Activated CD4-positive, CD25-positive, alpha-beta regulatory T cell (primary cell): Measurements from ENCODE around the gene ANKRD39.
A peak's percentile ranks its signal among the peaks of the same experiment; 100 is the strongest.
"Not testable (repeated sequence)": the region's sequence is repeated elsewhere in the genome, so short reads cannot be mapped to it uniquely, and the experiment has no call there.

ENCODE experiments used
- DNase-seq, 4 experiments: peaks; one replicate each; lab custom pipeline; 2025; lab: John Stamatoyannopoulos, UW

ANKRD39 gene

DNA sequence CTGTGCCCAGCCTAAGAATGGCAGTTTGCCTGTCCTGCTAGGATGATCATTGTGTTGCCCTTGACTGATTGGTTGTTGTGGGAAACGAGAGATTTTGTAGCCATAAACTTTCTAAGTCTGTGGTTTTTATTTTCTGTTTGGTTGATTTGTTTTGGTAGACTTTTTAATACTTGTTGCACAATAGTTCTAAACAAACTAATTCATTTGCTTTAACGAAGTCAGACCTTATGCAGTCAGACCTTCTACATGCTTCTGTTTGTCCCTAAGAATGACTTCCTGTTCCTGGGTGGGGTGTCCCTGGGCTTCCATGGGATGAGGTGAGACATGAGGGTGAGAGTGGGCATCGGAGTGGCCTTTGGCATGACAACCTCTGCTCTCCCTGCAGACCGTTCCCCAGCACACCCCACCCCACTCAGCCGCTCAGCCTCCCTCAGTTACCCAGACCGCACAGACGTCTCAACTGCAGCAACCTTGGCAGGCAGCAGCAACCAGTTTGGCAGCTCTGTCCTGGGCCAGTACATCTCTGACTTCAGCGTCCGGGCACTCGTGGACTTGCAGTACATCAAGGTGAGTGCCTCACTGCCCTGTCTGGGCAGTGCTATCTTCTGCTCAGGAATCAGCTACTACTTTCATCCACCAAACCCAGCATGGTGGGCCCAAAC is 49.5 kb downstream of the ANKRD39 start:
- no peak for DNase-seq

DNA sequence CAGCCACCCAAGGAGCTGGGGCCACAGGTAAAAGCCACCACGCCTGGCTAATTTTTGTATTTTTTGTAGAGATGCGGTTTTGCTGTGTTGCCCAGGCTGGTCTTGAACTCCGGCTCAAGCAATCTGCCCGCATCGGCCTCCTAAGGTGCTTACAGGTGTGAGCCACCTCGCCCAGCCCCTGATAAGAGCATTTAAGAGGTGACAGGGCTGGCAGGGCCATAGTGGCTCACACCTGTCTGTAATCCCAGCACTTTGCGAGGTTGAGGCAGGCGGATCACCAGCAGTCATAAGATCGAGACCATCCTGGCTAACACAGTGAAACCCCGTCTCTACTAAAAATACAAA is 50.7 kb downstream of the ANKRD39 start:
- no peak for DNase-seq

DNA sequence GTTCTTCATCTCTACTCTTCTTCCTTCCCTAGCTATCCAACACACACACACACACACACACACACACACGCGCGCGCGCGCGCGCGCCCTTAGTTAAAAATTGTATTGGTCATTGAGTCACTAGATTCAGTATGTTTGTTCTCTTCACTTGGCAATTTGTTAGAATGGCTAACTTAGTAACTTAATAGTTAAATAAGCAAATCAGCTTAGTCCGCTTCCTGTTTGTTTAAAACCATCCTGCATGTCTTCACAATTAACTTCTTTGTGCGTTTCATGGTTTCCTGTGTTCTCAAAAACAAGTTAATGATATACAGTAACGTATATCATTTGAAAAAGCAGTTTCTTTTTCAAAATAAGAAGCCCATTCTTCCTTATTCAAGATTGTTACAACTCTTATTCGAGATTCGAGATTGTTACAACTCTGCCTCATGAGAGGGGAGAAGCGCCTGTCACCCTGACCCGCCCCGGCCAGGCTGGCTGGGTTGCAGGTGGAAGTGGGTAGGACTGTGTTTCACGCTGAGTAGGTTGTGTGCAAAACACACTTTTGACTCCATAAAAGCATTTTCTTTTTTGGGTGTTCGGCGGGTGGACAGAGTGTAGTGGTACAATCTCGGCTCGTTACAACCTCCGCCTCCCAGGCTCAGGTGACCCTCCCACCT is 51.2 kb downstream of the ANKRD39 start:
- DNase-seq: peak in 2 of 4 experiments; percentile 6 to 21

DNA sequence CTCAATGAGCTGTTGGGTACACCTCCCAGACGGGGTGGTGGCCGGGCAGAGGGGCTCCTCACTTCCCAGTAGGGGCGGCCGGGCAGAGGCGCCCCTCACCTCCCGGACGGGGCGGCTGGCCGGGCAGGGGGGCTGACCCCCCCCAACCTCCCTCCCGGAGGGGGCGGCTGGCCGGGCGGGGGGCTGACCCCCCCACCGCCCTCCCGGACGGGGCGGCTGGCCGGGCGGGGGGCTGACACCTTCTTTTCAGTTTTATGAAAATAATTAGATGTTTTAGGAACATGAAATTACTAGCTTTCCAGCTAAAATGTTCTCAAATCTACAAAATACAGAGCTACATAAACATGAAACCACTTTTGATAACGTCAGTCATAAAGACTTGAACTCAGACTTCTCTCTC is 51.9 kb downstream of the ANKRD39 start:
- not testable (repeated sequence) for DNase-seq

DNA sequence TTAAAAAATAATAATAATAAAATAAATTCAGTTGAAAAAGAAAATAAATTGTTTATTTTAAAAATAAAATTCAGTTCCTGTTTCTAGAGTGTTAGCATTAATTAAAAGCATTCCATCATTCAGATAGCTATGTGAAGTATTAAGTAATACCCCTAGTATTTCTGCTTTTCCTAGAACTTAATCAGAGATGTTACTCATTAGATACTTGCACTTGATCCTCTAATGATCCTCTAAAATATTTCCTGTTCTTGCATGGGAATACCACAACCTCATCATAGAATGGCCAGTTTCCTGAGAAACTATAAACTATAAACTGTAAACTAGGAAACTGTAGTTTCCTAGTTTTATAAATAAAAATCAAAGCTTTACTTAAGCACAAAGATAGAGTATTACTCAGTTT is 52.8 kb downstream of the ANKRD39 start:
- no peak for DNase-seq

DNA sequence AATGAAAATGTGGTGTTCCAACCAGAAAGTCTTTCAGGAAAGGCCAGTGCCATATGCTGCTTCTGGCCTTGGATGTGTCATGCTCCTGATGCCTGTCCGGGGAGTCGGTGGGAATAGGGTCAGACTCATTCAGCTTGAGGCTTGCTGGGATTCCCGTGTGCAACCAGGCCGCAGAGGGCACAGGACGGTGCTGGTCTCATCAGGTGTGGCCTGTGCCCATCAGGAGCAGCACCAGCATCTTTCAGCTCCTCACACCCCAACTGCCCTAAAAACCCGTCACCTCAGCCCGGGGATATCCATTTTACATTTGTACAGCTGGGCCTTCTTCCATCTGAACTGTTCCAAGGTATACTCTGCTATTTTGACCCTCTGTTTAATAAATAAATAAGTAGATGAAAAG is 55.1 kb downstream of the ANKRD39 start:
- DNase-seq: no peak

DNA sequence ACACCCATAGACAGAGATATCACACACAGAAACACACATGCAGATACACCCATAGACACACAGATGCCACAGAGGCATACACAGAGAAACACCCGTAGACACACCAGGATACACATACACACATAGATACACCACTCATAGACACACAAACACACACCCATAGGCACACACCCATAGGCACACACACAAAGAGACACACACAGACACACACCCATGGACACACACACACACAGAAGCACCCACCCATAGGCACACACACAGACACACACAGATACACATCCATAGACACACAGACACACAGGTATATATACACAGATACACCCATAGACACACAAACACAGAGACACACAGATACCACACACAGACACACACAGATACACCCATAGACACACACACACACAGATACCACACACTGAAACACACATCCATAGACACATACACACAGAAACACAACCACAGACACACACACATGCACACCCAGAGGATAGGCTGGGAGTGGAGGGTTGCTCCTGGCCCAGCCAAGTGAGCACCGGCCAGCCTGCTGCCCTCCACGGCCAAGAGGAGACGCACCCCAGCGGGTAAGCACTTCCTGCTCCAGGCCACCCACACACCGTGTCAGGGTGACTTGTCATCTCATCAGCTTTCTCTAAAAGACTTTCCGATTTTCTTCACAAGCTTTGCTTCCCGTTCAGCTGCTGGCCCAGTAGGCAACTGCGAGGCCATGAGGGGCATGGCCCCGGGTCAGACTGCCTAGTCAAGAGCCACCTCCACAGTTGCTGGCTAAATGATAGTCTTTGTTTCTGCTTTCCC is 55.8 kb downstream of the ANKRD39 start:
- peak in 1 of 4 experiments; percentile 4 for DNase-seq

DNA sequence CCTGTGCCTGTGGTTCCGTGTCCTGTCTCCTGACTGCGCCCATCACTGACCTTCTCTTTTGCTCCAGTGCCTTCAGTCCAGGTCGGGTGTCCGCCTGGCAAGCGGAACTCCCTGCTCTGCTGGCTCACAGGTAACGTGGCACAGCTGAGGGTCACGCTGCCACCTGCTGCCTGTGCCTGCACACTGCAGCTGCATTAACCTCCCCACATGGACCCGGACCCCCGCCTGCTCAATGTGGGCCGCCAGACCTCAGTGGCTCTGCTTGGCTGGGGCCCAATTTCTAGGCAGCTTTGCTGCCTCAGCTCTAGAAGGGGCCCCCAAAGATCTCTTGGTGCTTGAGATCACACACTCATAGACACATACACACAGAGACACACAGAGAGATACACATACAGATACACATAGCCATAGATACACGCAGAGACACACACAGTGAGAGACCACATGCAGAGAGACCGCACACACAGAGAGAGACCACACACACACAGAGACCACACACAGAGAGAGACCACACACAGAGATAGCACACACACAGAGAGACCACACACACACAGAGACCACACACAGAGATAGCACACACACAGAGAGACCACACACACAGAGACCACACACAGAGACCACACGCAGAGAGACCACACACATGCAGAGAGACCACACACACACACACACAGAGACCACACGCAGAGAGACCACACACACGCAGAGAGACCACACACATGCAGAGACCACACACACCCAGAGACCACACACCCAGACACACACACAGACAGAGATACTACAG is 56.6 kb downstream of the ANKRD39 start:
- peak; percentile 45 to 62 (median 54) for DNase-seq

DNA sequence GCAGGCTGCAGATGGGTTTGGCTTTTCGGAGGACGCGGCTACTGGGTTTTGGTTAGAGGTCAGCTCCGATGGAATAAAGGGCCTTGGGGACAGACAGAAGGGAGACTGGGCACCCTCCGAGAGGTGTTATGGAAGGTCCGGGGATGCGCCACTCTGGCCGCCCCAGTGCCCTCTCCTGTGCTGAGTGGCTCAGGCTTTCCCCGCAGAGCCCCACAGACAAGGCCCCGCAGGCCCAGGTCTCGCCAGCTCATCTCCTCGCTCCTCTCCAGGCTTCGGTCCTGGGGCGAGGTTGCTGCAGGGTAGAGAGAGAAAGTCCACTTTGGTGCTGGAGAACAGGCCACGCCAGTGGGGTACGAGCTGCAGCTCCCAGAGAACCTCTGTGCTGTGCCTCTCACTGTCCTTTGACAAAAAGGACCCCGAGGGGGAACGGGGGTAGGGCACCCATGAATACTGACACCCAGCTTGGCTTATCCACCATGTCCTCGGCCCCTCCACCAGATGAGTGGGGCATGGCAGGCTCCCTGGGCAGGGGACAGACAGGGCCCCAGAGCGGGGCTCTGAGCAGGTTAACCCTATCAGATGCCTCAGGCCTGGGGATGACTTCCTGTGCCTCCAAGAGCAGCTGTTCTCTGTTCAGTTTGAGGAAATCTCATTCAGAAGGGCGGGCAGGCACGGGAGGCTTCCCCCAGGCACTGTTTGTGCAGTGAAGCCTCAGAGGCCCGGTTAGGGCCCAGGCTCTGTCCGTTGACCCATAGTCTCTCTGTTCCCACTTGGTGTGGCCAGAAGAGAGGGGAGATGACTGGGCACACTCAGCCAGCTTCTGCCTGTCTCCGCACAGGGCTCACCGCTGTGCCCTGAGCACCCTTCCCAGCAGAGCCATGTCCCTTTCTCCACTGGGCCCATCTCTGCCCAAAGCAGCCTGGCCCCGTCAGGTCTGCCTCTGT is 57.5 kb downstream of the ANKRD39 start:
- no peak for DNase-seq

DNA sequence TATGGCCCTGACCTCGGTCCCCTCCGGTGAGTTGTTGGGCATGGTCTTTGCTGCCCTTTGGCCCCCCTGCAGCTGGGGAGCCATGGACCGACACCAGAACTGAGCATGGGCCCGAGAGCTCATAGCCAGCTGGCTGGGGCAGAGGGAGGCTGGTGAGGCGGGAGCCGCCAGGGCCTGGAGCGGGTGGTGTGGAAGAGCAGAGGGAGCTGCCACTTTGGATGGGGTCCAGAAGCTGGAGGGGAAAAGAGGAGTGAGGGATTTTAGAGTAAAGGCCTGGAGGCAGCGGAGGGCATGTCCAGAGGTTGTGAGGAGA is 58.2 kb downstream of the ANKRD39 start:
- DNase-seq: no peak

DNA sequence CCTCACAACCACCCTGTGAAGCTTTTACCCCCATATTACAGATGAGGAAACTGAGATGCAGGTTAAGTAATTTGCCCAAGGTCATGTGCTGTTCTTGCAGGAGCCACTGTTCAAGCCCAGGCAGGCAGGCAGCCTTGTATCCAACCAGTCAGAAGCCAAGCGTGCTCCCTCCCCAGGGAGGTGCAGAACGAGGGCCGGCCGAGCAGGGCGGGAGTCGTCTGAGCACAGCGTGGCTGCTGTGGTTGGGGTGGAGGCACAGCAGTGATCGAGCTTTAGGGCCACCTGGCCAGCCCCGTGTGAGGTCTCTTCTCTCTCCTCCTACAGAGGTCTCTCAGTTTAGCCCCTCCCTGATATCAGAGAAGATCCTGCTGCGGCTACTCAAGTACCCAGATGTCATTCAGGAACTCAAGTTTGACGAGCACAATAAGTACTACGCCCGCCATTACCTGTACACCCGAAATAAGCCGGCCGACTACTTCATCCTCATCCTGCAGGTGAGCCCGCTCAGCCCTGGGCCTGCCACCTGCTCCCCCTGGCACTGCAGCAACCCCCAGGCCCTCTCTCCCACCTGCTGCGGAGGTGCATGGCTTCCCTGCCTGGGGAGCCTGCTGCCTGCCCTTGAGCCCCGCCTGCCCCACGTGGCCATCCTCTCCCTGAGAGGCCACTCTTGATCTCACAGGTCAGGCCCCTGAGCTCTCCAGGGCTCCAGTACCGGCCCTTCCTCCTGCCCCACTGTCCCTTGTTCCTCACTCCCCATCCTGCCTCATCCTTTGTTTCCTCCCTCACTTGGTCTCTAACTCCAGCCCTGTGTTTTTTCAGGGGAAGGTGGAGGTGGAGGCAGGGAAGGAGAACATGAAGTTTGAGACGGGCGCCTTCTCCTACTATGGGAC is 58.8 kb downstream of the ANKRD39 start:
- no peak for DNase-seq
